KMS-11 (cell line): ENCODE measurements around the gene PDLIM3.

Experiments used
- H2AFZ ChIP-seq: fragments of 200-600 bp; sonication (generic); 2 replicates; pipeline ENCODE4 v1.6.1; 2016; ENCODE audit warnings: antibody characterized with exemption, mixed run types, low read depth
- H3K27ac ChIP-seq: fragments of 200-600 bp; sonication (generic); 2 replicates; pipeline ENCODE4 v1.6.1; 2016; ENCODE audit warnings: mild to moderate bottlenecking, mixed run types
- H3K27me3 ChIP-seq: fragments of 200-600 bp; sonication (generic); 2 replicates; pipeline ENCODE4 v1.6.1; 2017; ENCODE audit warnings: mild to moderate bottlenecking, low read depth, mixed run types, moderate library complexity; ENCODE audit not compliant: insufficient read depth
- H3K36me3 ChIP-seq: fragments of 200-600 bp; sonication (generic); 2 replicates; pipeline ENCODE4 v1.6.1; 2017; ENCODE audit warnings: mild to moderate bottlenecking, mixed run types; ENCODE audit not compliant: insufficient read depth
- H3K4me1 ChIP-seq: fragments of 200-600 bp; sonication (generic); 2 replicates; pipeline ENCODE4 v1.6.1; 2016; ENCODE audit warnings: mild to moderate bottlenecking, low read depth, mixed run types; ENCODE audit not compliant: poor library complexity, severe bottlenecking
- H3K4me2 ChIP-seq: fragments of 200-600 bp; sonication (generic); 2 replicates; pipeline ENCODE4 v1.7.0; 2016; ENCODE audit warnings: mild to moderate bottlenecking, mixed run types
- H3K4me3 ChIP-seq: fragments of 200-600 bp; sonication (generic); IDR thresholded peaks from 2 replicates; pipeline ENCODE4 v1.6.1; 2017; ENCODE audit warnings: low read depth, low read length, mixed read lengths; ENCODE audit not compliant: insufficient read depth
- H3K79me2 ChIP-seq: fragments of 200-600 bp; sonication (generic); 2 replicates; pipeline ENCODE4 v1.6.1; 2016; ENCODE audit warnings: low read depth, mixed run types; ENCODE audit not compliant: insufficient read depth
- H3K9ac ChIP-seq: fragments of 200-600 bp; sonication (generic); 2 replicates; pipeline ENCODE4 v1.6.1; 2016; ENCODE audit warnings: mild to moderate bottlenecking, mixed run types
- H4K20me1 ChIP-seq: fragments of 200-600 bp; sonication (generic); 2 replicates; pipeline ENCODE4 v1.6.1; 2016; ENCODE audit warnings: mild to moderate bottlenecking, mixed run types; ENCODE audit not compliant: insufficient read depth
- TF ChIP-seq, protein P1 (sequence below): fragments of 200-600 bp; sonication (generic); conservative IDR thresholded peaks from 2 replicates; pipeline ENCODE4 v1.6.1; 2017; ENCODE audit warnings: low read depth, mild to moderate bottlenecking, antibody characterized with exemption, low read length, moderate library complexity, mixed read lengths

Gene PDLIM3

GRCh38 chr4:185510806-185511205 is 24.5 kb downstream of the PDLIM3 start:
- no peak overlapping the region for H3K27ac ChIP-seq
- no peaks in the 10 kb centered on the region for H3K36me3 ChIP-seq
- H3K4me2 ChIP-seq = no peak overlapping the region
- H3K79me2 ChIP-seq = no peaks in the 10 kb centered on the region
- TF ChIP-seq, protein P1, sequence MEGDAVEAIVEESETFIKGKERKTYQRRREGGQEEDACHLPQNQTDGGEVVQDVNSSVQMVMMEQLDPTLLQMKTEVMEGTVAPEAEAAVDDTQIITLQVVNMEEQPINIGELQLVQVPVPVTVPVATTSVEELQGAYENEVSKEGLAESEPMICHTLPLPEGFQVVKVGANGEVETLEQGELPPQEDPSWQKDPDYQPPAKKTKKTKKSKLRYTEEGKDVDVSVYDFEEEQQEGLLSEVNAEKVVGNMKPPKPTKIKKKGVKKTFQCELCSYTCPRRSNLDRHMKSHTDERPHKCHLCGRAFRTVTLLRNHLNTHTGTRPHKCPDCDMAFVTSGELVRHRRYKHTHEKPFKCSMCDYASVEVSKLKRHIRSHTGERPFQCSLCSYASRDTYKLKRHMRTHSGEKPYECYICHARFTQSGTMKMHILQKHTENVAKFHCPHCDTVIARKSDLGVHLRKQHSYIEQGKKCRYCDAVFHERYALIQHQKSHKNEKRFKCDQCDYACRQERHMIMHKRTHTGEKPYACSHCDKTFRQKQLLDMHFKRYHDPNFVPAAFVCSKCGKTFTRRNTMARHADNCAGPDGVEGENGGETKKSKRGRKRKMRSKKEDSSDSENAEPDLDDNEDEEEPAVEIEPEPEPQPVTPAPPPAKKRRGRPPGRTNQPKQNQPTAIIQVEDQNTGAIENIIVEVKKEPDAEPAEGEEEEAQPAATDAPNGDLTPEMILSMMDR = no peak
- H3K27me3 ChIP-seq = no peaks in the 10 kb centered on the region
- no peaks in the 10 kb centered on the region for H4K20me1 ChIP-seq
- no peak overlapping the region for H3K4me3 ChIP-seq
- peaks cover 15% of the 10 kb centered on the region for H3K4me1 ChIP-seq
- H2AFZ ChIP-seq = no peak overlapping the region
- H3K9ac ChIP-seq = no peak overlapping the region

DNA sequence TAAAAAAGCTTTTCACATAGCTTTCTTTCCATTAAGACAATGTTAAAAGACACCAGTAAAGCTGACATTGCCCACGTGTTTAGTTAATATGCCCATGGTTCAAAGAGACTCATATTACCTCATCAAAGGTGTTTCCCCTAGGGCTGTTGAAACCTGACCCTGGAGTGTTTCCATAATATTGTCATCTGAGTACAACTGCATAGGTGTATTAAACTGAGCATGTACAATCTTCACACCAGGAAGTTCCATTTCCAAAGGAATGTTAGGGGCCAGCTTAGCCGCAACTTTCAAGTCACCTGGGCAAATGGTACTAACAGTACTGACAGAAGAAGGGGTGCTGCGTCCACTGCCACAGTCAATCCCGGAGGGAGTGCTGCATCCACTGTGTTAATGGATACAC is 27.1 kb downstream of the PDLIM3 start:
- no peaks in the 10 kb centered on the region for H3K36me3 ChIP-seq
- H3K4me2 ChIP-seq = no peak overlapping the region
- no peaks in the 10 kb centered on the region for H3K79me2 ChIP-seq
- H3K4me3 ChIP-seq = no peak overlapping the region
- no peaks in the 10 kb centered on the region for H3K27me3 ChIP-seq
- no peaks in the 10 kb centered on the region for H4K20me1 ChIP-seq
- TF ChIP-seq, protein P1 = no peak
- H3K27ac ChIP-seq = no peak overlapping the region
- peaks cover 18% of the 10 kb centered on the region for H3K4me1 ChIP-seq
- H3K9ac ChIP-seq = no peak overlapping the region
- H2AFZ ChIP-seq = no peak overlapping the region

- no peaks in the 10 kb centered on the region for H4K20me1 ChIP-seq
- no peak overlapping the region for H3K9ac ChIP-seq
- no peak overlapping the region for H2AFZ ChIP-seq
- TF ChIP-seq, protein P1 = no peak
- no peaks in the 10 kb centered on the region for H3K27me3 ChIP-seq
- H3K4me1 ChIP-seq = peaks cover 34% of the 10 kb centered on the region
- no peak overlapping the region for H3K4me3 ChIP-seq
- no peaks in the 10 kb centered on the region for H3K79me2 ChIP-seq
- H3K4me2 ChIP-seq = no peak overlapping the region
- no peaks in the 10 kb centered on the region for H3K36me3 ChIP-seq
- H3K27ac ChIP-seq = no peak overlapping the region
Observed at GRCh38 chr4:185506422-185506821, 28.9 kb downstream of the PDLIM3 start.

GRCh38 chr4:185504098-185505047 is 30.9 kb downstream of the PDLIM3 start:
- H3K27ac ChIP-seq = no peak overlapping the region
- H3K4me2 ChIP-seq = no peak overlapping the region
- no peak overlapping the region for H3K9ac ChIP-seq
- TF ChIP-seq, protein P1 = no peak
- H4K20me1 ChIP-seq = no peaks in the 10 kb centered on the region
- no peaks in the 10 kb centered on the region for H3K79me2 ChIP-seq
- peaks cover 42% of the 10 kb centered on the region for H3K4me1 ChIP-seq
- no peak overlapping the region for H3K4me3 ChIP-seq
- no peaks in the 10 kb centered on the region for H3K27me3 ChIP-seq
- no peaks in the 10 kb centered on the region for H3K36me3 ChIP-seq
- H2AFZ ChIP-seq = no peak overlapping the region
